NOMO-1 (cell line): Measurements from ENCODE around the gene USP6NL.

ENCODE experiments used
- DNase-seq, 2 experiments: peaks; one replicate each; lab custom pipeline; 2025; ENCODE audit not compliant: unreplicated experiment in 2 of 2; lab: John Stamatoyannopoulos, UW

Gene USP6NL

DNA sequence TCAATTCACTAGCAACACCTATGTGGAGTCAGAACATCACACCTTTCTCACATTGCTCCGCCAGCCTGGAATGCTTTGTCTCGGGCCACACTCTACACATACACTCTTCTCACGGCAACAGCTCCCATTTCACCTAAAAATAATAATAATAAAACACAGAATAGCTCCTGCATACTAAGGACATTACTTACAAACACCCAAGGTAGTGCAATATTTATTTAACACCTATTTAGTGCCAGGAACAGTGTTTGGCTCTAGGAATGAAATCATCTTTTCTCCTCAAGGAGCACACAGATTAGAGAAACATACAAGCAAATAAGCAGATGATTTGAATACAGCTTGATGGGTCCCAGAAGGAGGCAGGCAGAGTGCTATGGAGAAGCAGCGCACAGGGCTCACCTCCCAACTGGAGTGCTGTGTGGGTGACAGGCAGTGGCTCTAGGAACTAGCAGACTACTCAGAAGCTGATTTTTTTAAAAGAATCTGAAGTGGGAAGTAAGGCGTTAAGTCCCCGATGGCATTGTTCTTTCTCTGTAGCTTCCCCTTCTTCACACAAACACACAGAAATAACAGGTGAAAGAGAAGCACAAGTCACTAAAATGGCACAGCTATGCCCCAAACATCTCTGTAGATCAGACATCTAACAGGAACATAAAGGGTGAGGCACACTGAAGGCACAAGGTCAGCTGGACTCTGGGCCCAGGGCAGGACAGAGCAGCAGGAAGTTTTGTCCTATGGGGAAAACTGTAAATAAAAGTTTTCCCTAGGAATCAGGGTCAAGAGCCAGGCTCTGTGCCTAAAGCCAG is 16.7 kb downstream of the USP6NL start:
- peak; percentile 20 to 44 for DNase-seq

DNA sequence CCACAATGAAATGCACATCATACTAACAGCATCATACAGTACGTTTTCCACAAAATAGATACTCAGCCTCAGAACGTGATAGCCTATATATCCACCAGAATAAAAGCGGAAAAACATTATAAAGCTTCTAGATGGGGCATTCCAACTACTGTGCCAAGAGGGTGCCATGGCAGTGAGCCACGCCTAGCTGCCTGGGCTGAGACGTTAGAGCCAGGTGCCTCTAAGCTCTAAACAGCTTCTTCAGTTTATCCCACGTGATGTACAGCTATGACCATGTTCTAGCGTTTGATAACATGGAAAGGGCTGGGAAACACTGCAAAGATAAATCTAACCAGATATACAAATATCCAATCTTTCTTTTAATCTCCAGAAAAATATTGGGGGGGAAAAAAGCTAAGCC is 17.8 kb downstream of the USP6NL start:
- DNase-seq = no peak

DNA sequence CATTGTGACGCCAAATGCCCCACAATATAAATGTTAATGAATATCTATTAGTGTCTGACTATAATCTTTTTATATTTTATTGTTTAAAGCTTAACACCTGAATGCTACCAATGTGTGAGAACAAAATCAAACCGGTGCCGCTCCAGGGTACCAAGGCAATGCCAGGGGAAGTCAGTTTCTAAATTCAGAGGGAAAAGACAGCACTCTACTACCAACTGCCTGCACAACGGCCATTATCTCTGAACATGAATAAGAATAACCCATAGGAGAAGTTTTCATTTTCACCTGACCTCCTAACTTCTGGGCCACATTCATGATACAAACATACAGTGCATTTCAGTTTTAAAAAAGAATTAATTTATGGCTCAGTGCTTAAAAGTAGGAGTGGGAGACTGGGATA is 21.7 kb downstream of the USP6NL start:
- no peak for DNase-seq

DNA sequence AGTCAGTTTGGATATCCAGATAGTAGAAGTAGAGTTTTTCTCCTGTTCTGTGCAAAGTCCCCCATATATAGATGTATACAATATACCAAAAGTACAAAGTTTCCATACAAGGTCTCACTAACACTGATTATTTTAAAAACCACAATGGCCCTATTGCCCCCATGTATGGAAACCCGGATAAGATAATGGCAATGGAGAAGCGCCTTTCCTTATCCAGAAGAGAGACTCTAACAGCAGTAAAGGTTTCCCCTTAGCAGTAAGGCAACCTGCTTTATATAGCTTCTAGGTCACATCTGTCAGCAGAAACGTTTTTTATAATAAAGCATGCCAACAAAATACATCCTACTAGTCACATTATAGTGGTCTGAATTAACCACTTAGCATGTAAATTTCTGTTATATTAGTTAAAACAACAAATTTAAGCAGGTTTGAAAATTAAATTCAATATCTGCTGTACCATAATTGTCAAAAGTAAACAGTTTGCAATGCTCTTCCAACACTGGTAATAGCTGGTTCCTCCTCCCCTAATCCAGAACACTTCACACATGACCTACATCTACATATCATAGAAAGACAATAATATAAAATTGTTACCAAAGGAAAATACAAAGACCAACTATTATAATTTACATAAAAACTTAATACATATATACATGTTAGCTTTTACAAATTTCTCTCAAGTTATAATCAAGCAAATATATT is 22.4 kb downstream of the USP6NL start:
- no peak for DNase-seq

DNA sequence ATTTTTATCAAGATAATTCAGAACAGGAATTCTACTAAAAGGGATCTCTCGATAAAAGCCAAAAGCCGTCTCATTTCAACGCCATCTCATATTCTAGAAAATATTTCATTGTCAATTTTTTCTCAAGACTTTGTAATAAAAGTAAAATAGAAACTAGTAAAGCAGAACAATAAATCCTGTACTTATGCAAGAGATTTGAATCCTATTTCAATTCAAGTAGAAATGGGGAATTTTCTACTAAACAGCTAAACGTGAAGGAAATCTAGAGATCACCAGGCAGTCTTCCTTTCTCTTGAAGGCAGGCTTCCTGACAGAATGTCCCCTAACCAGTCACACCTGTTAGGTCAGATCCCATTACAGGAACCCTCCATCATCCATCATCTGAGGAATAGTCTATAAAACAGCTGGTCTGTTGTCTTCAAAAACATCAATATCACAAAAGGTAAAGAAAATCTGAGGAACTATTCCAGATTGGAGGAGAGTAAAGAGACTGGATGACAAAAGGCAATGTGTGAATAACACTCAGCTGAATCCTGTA is 23.7 kb downstream of the USP6NL start:
- DNase-seq = no peak

DNA sequence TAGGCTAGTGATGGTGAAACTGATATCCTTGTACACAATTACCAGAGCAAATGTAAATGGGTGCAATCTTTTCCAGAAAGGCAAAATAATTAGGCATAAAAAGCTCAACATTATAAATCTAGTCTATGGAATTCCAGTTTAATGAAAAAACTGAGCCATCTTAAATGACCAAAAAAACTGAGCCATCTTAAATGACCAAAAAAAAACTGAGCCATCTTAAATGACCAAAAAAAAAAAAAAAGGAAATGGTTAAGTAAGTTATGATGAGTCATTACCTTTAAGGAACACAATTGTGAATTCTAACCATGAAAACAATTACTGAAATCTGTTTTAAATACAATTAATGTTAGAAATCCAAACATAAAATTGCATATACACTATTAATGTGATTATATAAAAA is 25.3 kb downstream of the USP6NL start:
- peak; percentile 31 to 75 for DNase-seq

DNA sequence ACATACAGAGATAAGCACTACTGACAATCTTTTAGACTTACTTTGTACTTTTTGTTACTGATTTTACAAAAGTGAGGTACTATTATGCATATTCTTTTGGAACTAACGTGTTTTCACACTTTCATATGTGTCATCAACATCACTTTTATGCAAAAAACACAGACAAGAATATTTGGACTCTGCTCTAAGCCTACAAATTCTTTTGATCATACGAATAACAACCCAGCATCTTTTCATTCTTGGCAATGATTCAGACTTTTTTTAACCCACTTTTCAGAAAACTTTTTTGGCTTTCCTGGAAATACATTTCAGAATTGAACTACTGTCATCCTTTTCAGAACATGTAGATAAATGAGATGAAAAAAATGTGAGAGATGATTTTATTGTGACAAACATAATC is 30.2 kb downstream of the USP6NL start:
- no peak for DNase-seq

DNA sequence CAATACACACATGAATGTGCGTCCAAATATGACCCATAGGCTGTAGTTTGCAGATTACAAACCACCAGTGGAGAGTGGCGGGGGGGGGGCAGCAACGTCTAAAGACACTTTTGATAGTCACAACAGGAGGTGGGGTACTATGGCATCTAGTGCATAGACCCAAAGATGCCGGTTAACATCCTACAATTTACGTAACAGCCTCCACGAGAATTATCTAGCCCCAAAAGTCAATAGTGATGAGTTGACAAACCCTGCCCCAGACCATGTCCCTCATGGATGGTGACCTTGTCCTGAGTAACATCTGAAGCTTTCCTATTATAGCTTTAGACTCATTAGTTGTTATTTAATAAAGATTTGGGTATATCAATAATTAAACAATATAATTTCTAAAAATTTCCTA is 31.6 kb downstream of the USP6NL start:
- no peak for DNase-seq

DNA sequence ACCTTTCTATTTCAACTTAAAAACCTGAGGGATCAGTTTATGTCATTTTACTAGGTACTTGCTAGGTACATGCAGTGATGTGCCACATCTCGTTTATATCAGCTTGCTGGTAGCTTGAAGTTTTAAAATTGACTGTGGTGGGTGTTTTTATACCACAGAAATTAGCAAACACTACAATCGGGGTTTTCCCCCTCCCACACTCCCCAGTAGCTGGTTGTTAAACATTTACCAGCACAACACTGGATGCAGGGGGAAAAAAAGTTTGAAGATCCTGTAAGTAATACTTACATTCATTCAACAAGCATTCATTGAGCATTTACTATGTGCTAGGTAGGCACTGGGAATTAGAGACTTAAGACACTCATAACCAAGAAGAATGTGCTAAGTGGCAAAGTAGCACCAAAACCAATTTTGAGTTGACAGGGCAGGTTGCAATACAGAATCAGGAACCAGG is 32.6 kb downstream of the USP6NL start:
- DNase-seq = no peak

DNA sequence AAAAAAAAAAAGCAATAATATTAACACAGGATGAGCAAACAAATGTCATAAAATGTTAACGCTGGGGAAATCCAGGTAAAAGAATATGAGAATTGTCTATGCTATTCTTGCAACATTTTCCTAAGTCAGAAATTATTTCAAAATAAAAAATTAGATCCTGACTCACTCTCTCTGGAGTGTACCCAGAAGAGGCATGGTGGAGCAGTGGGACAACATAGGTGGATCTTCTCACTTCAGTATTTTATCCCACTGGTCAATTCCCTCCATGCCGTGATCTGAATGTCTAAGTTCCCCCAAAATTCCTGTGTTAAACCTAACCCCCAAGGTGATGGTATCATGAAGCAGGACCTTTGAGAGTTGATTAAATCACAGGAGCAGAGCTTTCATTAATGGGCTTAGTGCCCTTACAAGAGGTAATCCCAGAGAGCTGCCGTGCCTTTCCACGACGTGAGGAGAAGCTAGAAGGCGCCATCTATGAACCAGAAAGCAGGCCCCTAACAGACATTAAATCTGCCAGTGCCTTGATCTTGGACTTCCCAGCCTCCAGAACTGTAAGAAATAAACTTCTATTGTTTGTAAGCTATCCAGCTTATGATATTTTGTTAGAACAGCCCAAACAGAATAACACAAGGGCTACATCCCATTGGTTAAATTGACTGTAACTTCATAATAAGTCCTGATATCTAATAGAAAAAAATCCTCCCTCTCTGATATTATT is 35.2 kb downstream of the USP6NL start:
- no peak for DNase-seq

DNA sequence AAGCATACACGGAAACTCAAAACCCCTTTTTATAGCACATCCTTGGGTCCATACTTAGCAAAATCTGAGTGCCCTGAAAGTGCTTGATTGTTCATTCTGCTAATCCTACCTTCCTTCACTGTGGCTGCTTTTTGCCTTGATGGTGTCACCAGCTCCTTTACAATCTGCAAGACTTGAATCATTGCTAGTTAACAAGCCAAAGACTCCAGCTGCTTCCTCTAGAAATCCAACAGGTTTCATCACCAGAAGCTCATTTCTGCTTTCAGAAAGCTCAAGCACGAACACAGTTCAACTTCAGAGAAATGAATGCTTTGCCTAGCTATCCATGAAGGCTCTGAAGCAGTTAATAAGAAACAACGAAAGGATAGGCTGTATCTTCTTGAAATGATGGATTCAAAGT is 38.0 kb downstream of the USP6NL start:
- peak; percentile 61 to 98 for DNase-seq

DNA sequence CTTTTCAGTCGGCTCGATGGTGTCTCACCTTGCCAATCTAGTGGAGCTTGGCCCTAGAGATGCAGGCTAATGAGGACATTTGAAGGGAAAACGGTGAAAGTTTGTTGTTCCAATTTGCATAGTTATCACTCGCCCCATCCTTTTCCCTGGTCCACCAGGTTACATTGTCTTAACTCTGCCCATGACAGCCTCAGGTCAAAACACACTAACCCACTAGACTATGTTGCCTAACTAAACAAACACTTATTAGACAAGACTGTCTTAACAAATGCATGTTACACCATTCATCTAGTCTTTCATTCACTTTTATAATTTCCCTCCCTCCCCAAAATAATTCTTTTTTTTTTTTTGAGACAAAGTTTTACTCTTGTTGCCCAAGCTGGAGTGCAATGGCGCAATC is 40.7 kb downstream of the USP6NL start:
- DNase-seq = no peak

DNA sequence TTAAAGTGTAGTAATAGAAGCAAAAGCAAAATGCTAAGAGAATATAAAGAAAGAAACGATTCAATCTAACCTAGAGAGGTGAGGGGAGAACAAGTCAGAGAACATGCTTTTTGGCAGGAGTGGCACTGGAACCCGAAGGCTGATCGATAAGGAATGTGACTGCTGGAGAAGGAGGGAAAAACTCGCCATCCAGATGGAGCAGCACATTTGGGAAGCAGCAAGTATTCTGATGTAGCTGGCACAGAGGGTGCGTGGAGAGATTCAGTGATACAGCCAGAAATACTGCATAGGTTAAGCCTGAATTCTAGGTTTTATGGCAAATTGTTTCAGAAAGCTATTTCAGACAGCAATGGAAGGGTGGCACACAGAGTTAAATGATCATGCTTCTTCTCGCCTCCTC is 42.0 kb downstream of the USP6NL start:
- DNase-seq = no peak

DNA sequence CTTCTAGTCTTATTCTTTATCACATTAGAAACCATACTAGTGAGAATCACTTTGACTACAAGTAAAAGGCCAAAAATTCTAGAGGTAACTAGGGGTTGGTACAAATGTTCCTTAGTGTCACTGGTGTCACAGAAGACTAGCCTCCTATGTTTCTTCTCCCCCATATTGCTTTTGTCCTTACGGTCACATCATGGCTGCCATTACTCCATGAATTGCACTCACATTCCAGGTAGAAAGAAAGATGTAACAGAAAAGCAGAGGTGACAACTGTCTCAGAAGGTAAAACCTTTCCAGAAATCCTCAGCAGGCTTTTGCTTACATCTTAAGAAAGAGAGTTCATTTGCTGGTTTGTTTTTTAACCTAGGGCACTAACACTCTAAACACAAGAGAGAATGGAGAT is 42.9 kb downstream of the USP6NL start:
- DNase-seq = no peak

DNA sequence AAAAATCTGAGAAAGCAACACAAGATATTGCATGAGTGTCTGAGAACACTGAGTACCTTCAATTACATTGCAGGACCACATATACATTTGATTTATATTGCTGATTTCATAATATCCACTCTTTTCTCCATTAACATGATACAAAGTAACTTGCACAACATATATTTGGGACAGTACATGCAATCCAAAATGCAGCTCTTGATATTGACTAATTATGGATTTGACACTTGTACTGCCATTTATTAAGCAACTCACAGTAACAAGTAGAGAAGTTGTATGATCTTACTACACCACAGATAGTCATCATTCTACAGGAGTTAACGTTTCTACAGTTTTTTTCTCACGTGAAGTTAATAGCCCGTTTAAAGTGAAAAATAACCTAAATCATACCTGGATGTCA is 46.7 kb downstream of the USP6NL start:
- DNase-seq = peak in 1 of 2 experiments; percentile 17

DNA sequence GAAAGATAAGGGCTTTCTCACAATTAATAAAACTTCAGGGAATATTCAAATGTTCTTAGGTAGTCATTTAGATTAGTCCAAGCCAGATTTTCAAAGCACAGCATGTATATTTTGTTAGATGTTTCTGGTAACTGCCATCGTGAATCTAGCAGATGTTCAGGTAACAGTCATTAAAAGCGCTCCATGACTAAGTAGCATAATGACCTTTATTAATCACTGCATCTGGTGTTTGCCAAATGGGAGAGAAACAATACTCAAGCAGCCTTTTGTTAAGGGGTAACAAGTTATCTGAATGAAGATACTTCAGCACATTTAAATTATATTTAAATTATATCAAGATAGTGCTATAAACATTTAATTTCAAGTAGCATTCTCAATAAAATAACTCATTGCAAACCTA is 47.5 kb downstream of the USP6NL start:
- no peak for DNase-seq

DNA sequence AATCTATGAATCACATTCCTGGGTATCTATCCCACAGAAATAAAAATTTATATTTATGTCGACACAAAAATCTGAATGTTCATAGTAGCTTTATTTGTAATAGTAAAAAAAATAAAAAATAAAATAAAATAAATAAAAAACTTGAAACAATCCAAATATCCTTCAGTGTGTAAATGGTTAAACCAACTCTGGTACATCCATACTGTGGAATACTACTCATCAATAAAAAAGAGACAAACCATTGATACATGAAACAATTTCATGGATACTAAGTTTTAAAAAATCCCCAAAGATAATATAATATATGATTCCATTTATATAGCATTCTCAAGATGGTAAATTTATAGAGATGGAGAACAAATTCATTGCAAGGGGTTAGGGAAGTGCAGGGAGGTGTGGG is 48.6 kb downstream of the USP6NL start:
- no peak for DNase-seq

DNA sequence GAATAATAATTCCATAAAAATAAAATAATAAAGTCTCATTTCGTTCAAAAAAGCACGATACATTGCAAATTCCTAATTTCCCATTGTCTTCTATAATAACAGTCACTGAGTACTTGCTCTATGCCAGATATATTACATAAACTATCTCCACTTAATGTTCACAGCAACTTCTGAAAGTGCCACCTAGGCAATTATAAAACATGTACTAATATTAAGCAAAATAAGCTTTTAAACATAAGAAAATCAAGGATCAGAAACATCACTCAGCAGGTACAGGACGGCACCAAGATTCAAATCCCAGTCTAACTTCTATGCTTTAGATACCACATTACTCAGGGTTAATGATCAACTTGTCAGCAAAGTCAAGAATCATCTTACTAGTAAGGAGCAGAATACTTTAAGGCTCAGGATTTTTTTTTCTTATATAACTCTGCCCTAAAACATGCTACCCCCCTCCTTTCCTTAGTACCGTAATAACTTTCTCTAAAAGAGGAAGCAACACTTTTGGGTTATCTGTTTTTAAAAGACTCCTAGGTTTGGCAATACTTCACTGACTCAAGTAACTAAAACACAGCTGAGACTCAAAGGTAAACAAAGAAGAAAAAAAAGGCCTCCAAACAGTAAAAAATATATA is 51.3 kb downstream of the USP6NL start:
- peak; percentile 87 to 97 for DNase-seq

DNA sequence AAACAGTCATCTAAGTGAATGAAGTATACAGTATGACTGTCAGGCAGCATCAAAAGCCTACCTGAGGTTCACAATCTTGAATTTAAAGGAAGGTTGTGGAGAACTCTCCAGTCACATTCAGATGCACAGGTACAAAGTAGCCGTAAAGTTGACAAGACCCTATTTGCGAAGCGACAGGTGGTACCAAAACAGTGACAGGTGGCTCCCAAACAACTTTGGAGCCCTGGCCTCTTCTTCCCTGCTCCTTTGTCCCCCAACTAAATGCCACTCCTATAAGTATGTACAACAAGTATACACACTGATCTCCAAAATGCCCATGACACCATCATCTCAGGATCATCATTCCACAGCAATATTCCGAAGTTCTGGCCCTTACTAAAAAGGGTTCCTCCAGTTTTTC is 53.5 kb downstream of the USP6NL start:
- no peak for DNase-seq

DNA sequence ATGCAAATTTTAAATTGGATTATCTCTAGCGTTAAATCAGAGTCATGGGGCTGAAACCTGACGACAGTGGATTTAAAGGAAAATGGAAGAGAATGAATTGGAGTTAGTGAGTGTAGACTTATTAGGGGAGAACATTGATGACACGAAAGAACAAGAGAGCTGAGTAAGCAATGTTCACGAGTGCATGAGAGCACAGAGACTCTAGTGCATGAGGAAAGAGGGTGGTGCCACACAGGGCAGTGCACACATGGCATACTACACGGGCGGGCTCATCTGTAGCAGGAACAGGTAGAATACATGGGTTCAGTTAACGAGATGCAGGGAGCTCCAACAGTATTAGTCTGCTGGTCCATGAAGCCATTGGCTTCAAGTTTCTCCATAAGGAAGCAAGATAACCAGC is 53.9 kb downstream of the USP6NL start:
- no peak for DNase-seq

DNA sequence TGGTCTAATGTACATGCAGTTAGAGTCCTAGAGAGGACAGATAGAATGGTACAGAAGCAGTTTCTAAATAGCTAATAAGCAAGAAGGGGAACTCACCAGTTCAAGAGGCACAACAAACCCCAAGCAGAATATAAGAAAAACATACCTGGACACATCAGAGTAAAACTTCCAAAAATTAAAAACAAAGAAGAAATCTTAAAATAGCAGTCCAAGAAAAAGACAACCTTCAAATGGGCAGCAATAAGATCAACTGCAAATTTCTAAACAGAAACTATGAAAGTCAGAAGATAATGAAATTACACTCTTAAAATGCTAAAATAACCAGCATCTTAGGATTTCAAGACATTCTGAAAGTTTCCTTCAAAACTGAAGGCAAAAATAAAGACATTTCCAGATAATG is 55.9 kb downstream of the USP6NL start:
- no peak for DNase-seq
